BLaER1 treated with 17β-estradiol and CSF1 and Interleukin-3, amounts not matched to agents 10 nM and 100 nM (cell line): ENCODE data around the gene IQCM.
"Not testable (repeated sequence)": the region's sequence is repeated elsewhere in the genome, so short reads cannot be mapped to it uniquely, and the experiment has no call there.

Experiments
- H3K27ac ChIP-seq, 11 experiments: shearing (Covaris generic); formaldehyde crosslinking; 2 replicates each; pipeline ENCODE4 v1.8.1; 2022
- H3K27me3 ChIP-seq, 11 experiments: shearing (Covaris generic); formaldehyde crosslinking; 2 replicates each; pipeline ENCODE4 v1.8.1; 2022
- H3K36me3 ChIP-seq, 11 experiments: shearing (Covaris generic); formaldehyde crosslinking; 2 replicates each; pipeline ENCODE4 v1.8.1; 2022
- H3K4me1 ChIP-seq, 10 experiments: shearing (Covaris generic); formaldehyde crosslinking; 2 replicates each; pipeline ENCODE4 v1.8.1; 2022
- H3K4me2 ChIP-seq, 11 experiments: shearing (Covaris generic); formaldehyde crosslinking; 2 replicates each; pipeline ENCODE4 v1.8.1; 2022
- H3K4me3 ChIP-seq, 10 experiments: shearing (Covaris generic); formaldehyde crosslinking; 2 replicates each; pipeline ENCODE4 v1.8.1; 2022
- H3K9ac ChIP-seq, 11 experiments: shearing (Covaris generic); formaldehyde crosslinking; 2 replicates each; pipeline ENCODE4 v1.8.1; 2022
- H3K9me3 ChIP-seq, 11 experiments: shearing (Covaris generic); formaldehyde crosslinking; replicated peaks in 1 of 11; 2 replicates each; pipeline ENCODE4 v1.8.1; 2022
- H4K20me1 ChIP-seq, 11 experiments: shearing (Covaris generic); formaldehyde crosslinking; 2 replicates each; pipeline ENCODE4 v1.8.1; 2022
- Cebpa-rat ChIP-seq, 11 experiments: shearing (Covaris generic); IDR thresholded peaks; 2 replicates each; pipeline ENCODE4 v1.8.1; 2022

Gene IQCM

GRCh38 chr4:149493492-149493891 is 322.2 kb downstream of the IQCM start:
- Histone ChIP-seq H3K9ac (no peak overlapping the region), H3K4me1 (peaks cover 0 to 26% (median 0%) of the 10 kb centered on the region in 10 experiments; a peak in 6 of 20 replicates), H3K27me3 (no peaks in the 10 kb centered on the region), H3K9me3 (peaks cover 0 to 19% (median 3%) of the 10 kb centered on the region in 11 experiments; a peak in 8 of 22 replicates), H3K4me2 (no peak overlapping the region), H3K36me3 (no peaks in the 10 kb centered on the region), H3K27ac (no peak overlapping the region), H3K4me3 (no peak overlapping the region), H4K20me1 (no peaks in the 10 kb centered on the region)
- no peak for TF ChIP-seq Cebpa-rat (IDR thresholded peaks at IDR 0.05)

- no peak overlapping the region for H3K4me3 ChIP-seq
- no peaks in the 10 kb centered on the region for H3K9me3 ChIP-seq
- no peak overlapping the region for H3K9ac ChIP-seq
- H3K36me3 ChIP-seq: no peaks in the 10 kb centered on the region
- no peaks in the 10 kb centered on the region for H4K20me1 ChIP-seq
- H3K4me1 ChIP-seq: no peaks in the 10 kb centered on the region
- no peak overlapping the region for H3K27ac ChIP-seq
- no peak for TF ChIP-seq Cebpa-rat (IDR thresholded peaks at IDR 0.05)
- H3K27me3 ChIP-seq: no peaks in the 10 kb centered on the region
- H3K4me2 ChIP-seq: no peak overlapping the region
Observed at GRCh38 chr4:149489321-149489720, 326.3 kb downstream of the IQCM start.

- Histone ChIP-seq H3K4me2 (no peak overlapping the region), H3K9ac (no peak overlapping the region), H4K20me1 (no peaks in the 10 kb centered on the region), H3K4me1 (no peaks in the 10 kb centered on the region), H3K36me3 (no peaks in the 10 kb centered on the region), H3K27me3 (no peaks in the 10 kb centered on the region), H3K9me3 (no peaks in the 10 kb centered on the region), H3K27ac (no peak overlapping the region), H3K4me3 (no peak overlapping the region)
- no peak for TF ChIP-seq Cebpa-rat (IDR thresholded peaks at IDR 0.05)
Observed at GRCh38 chr4:149486861-149487260, 328.8 kb downstream of the IQCM start.

GRCh38 chr4:149468669-149469068 is 347.0 kb downstream of the IQCM start:
- H4K20me1 ChIP-seq, H3K9me3 ChIP-seq, H3K27ac ChIP-seq, H3K4me1 ChIP-seq, H3K4me2 ChIP-seq, H3K36me3 ChIP-seq, H3K27me3 ChIP-seq, H3K9ac ChIP-seq, H3K4me3 ChIP-seq: not testable (repeated sequence)

- H4K20me1 ChIP-seq: no peaks in the 10 kb centered on the region
- no peaks in the 10 kb centered on the region for H3K27me3 ChIP-seq
- no peak overlapping the region for H3K4me3 ChIP-seq
- H3K27ac ChIP-seq: no peak overlapping the region
- TF ChIP-seq Cebpa-rat (IDR thresholded peaks at IDR 0.05): no peak
- no peaks in the 10 kb centered on the region for H3K36me3 ChIP-seq
- H3K4me2 ChIP-seq: no peak overlapping the region
- no peaks in the 10 kb centered on the region for H3K4me1 ChIP-seq
- H3K9me3 ChIP-seq: peaks cover 0 to 8% (median 6%) of the 10 kb centered on the region in 11 experiments; a peak in 6 of 22 replicates
- no peak overlapping the region for H3K9ac ChIP-seq
Observed at GRCh38 chr4:149466446-149466845, 349.2 kb downstream of the IQCM start.

DNA sequence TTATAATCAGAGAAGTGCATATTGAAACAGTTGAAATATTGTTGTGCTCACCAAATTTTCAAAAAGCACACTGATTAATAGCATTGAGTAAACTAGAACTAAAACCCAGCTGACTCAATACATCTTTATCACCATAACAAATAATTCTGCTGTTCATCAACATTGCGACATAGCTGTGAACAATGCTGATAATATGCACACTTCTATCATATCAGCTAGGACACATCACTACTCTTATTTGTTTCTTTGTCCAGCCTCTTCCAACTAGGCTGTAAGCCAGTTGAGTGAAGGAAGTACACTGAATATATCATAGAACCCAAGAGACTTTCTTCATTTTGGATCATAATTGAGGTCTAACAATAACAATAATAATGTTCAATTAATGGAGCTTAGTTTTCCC is 349.7 kb downstream of the IQCM start:
- no peaks in the 10 kb centered on the region for H3K36me3 ChIP-seq
- H3K4me1 ChIP-seq: no peaks in the 10 kb centered on the region
- no peaks in the 10 kb centered on the region for H3K27me3 ChIP-seq
- peaks cover 0 to 8% (median 6%) of the 10 kb centered on the region in 11 experiments; a peak in 6 of 22 replicates for H3K9me3 ChIP-seq
- no peak overlapping the region for H3K9ac ChIP-seq
- TF ChIP-seq Cebpa-rat (IDR thresholded peaks at IDR 0.05): peak in 1 of 11 experiments; percentile 13; a peak in 1 of 22 replicates
- H3K27ac ChIP-seq: no peak overlapping the region
- H3K4me3 ChIP-seq: no peak overlapping the region
- H3K4me2 ChIP-seq: no peak overlapping the region
- H4K20me1 ChIP-seq: no peaks in the 10 kb centered on the region

- no peak overlapping the region for H3K27ac ChIP-seq
- no peaks in the 10 kb centered on the region for H4K20me1 ChIP-seq
- no peak for TF ChIP-seq Cebpa-rat (IDR thresholded peaks at IDR 0.05)
- no peaks in the 10 kb centered on the region for H3K36me3 ChIP-seq
- H3K27me3 ChIP-seq: no peaks in the 10 kb centered on the region
- H3K9ac ChIP-seq: no peak overlapping the region
- peaks cover 0 to 6% (median 0%) of the 10 kb centered on the region in 10 experiments; a peak in 1 of 20 replicates for H3K4me1 ChIP-seq
- no peak overlapping the region for H3K4me2 ChIP-seq
- no peaks in the 10 kb centered on the region for H3K9me3 ChIP-seq
- no peak overlapping the region for H3K4me3 ChIP-seq
Observed at GRCh38 chr4:149443537-149443936, 372.1 kb downstream of the IQCM start.

GRCh38 chr4:149441338-149441737 is 374.3 kb downstream of the IQCM start:
- Histone ChIP-seq H3K9ac (no peak overlapping the region), H3K4me1 (peaks cover 0 to 6% (median 0%) of the 10 kb centered on the region in 10 experiments; a peak in 1 of 20 replicates), H3K9me3 (no peaks in the 10 kb centered on the region), H3K27ac (no peak overlapping the region), H3K27me3 (no peaks in the 10 kb centered on the region), H4K20me1 (no peaks in the 10 kb centered on the region), H3K4me3 (no peak overlapping the region), H3K36me3 (no peaks in the 10 kb centered on the region), H3K4me2 (no peak overlapping the region)
- TF ChIP-seq Cebpa-rat (IDR thresholded peaks at IDR 0.05): no peak

DNA sequence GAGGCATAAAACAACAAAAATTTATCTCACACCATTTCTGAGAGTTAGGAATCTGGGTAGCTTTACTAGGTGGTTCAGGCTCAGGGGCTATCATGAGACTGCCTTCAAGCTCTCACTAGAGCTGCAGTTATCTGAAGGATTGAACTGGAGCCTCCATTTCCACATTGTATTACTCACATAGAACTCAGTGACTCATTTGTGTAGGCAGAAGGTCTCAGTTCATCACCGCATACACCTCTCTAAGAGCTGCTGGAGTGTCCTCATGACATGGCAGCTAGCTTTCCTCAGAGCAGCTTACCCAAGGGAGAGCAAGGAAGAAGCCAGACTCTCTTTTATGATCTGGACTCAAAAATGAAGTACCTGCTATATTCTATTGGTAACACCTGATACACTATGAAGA is 389.2 kb downstream of the IQCM start:
- H3K4me2 ChIP-seq: no peak overlapping the region
- no peaks in the 10 kb centered on the region for H3K27me3 ChIP-seq
- no peak for TF ChIP-seq Cebpa-rat (IDR thresholded peaks at IDR 0.05)
- H3K9me3 ChIP-seq: no peaks in the 10 kb centered on the region; a peak in 1 of 22 replicates
- no peak overlapping the region for H3K4me3 ChIP-seq
- H3K36me3 ChIP-seq: no peaks in the 10 kb centered on the region
- no peak overlapping the region for H3K27ac ChIP-seq
- no peaks in the 10 kb centered on the region for H3K4me1 ChIP-seq
- H4K20me1 ChIP-seq: no peaks in the 10 kb centered on the region
- H3K9ac ChIP-seq: no peak overlapping the region

DNA sequence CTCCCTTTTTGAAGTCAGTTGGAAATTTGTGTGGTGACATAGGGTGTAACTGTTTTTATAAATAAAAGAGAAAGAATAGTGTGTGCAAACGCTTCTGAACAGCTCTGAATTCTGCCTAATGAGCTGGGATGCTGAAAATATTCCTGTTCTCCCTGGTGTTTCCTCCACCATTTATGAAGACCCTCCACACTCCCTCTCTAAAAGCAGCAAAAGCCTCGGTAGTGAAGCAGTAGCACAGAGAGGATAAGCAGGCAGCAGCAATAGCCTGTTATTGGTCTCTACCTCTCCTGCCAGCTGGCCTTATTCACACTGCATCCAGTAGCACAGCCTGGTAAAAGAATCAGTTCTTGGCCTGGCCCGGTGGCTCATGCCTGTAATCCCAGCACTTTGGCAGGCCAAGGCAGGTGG is 406.1 kb downstream of the IQCM start:
- Histone ChIP-seq H3K36me3 (no peaks in the 10 kb centered on the region), H3K9me3 (peaks cover 0 to 11% (median 7%) of the 10 kb centered on the region in 11 experiments; a peak in 10 of 22 replicates), H4K20me1 (no peaks in the 10 kb centered on the region), H3K27ac (no peak overlapping the region), H3K4me3 (no peak overlapping the region), H3K9ac (no peak overlapping the region), H3K4me1 (no peaks in the 10 kb centered on the region), H3K27me3 (no peaks in the 10 kb centered on the region), H3K4me2 (no peak overlapping the region)
- no peak for TF ChIP-seq Cebpa-rat (IDR thresholded peaks at IDR 0.05)
